PC-3 (cell line): ENCODE results near the gene VSTM2B. TPM values are rescaled to one million over a fixed set of nuclear protein-coding genes. Genes with fewer than 3 reads are reported as not detected.

Experiments
- ATAC-seq: fragments of 200-7000 bp; cut with Tn5 transposase; 2 replicates; pipeline ENCODE4 v1.9.1; 2020; ENCODE audit warnings: mild to moderate bottlenecking, moderate library complexity
- BruUV-seq: library from RNA; stranded (reverse); fragments of 400-500 nt; replicated peaks from 2 replicates; lab custom pipeline; 2021; lab: Mats Ljungman, UMichigan
- CTCF ChIA-PET: fragments of 300-600 bp; sonication (Branson Sonifier 250); formaldehyde crosslinking; loops from one replicate; lab custom pipeline; 2022; ENCODE audit warnings: antibody characterized with exemption; lab: Charles Lee
- POLR2A ChIA-PET: fragments of 300-600 bp; sonication (Branson Sonifier 250); formaldehyde crosslinking; loops from one replicate; lab custom pipeline; 2022; ENCODE audit warnings: antibody characterized with exemption; ENCODE audit not compliant: unreplicated experiment; lab: Charles Lee
- DNase-seq: peaks from one replicate; pipeline ENCODE4 v3.0.0-alpha.2; 2015
- H2AFZ ChIP-seq: fragments of 300-600 bp; sonication (generic); 2 replicates; pipeline ENCODE4 v1.6.0; 2016; ENCODE audit warnings: antibody characterized with exemption, low read length
- H3F3A ChIP-seq: fragments of 300-600 bp; sonication (generic); one replicate; pipeline ENCODE4 v1.6.0; 2017; ENCODE audit warnings: antibody characterized with exemption, low read length, control low read depth, mild to moderate bottlenecking; ENCODE audit not compliant: unreplicated experiment
- H3K27ac ChIP-seq: fragments of 300-600 bp; sonication (generic); 2 replicates; pipeline ENCODE4 v1.5.1; 2016; ENCODE audit warnings: mild to moderate bottlenecking, low read length
- H3K27me3 ChIP-seq: fragments of 300-600 bp; sonication (generic); 2 replicates; pipeline ENCODE4 v1.6.1; 2016; ENCODE audit warnings: low read length, mixed read lengths
- H3K36me3 ChIP-seq: fragments of 300-600 bp; sonication (generic); 2 replicates; pipeline ENCODE4 v1.6.1; 2016; ENCODE audit warnings: low read depth, mixed run types, low read length, mixed read lengths
- H3K4me1 ChIP-seq: fragments of 300-600 bp; sonication (generic); 2 replicates; pipeline ENCODE4 v1.5.1; 2016; ENCODE audit warnings: low read length; ENCODE audit not compliant: insufficient read depth
- H3K4me2 ChIP-seq: fragments of 300-600 bp; sonication (generic); 2 replicates; pipeline ENCODE4 v1.6.0; 2016; ENCODE audit warnings: low read length
- H3K4me3 ChIP-seq: fragments of 300-600 bp; sonication (generic); 2 replicates; pipeline ENCODE4 v1.5.1; 2016; ENCODE audit warnings: mild to moderate bottlenecking, low read length, mixed read lengths
- H3K79me2 ChIP-seq: fragments of 300-600 bp; sonication (generic); 2 replicates; pipeline ENCODE4 v1.6.1; 2017; ENCODE audit warnings: low read length, mixed read lengths
- H3K9ac ChIP-seq: fragments of 300-600 bp; sonication (generic); 2 replicates; pipeline ENCODE4 v1.6.0; 2016; ENCODE audit warnings: mild to moderate bottlenecking, low read length
- H3K9me2 ChIP-seq: fragments of 300-600 bp; sonication (generic); replicated peaks from 2 replicates; pipeline ENCODE4 v1.6.1; 2016; ENCODE audit warnings: mixed run types, low read length, mixed read lengths
- H3K9me3 ChIP-seq: fragments of 300-600 bp; sonication (generic); 2 replicates; pipeline ENCODE4 v1.6.1; 2016; ENCODE audit warnings: low read length, mixed read lengths
- H4K20me1 ChIP-seq: fragments of 300-600 bp; sonication (generic); 2 replicates; pipeline ENCODE4 v1.6.1; 2016; ENCODE audit warnings: low read length, mixed read lengths
- CTCF ChIP-seq: fragments of 300-600 bp; sonication (generic); conservative IDR thresholded peaks from 2 replicates; pipeline ENCODE4 v1.5.1; 2017; ENCODE audit warnings: antibody characterized with exemption, low read depth, mild to moderate bottlenecking, low read length
- EZH2 ChIP-seq: fragments of 300-600 bp; sonication (generic); IDR thresholded peaks from one replicate; pipeline ENCODE4 v1.6.1; 2017; ENCODE audit warnings: antibody characterized with exemption, mild to moderate bottlenecking, low read length; ENCODE audit not compliant: unreplicated experiment
- EZH2phosphoT487 ChIP-seq: fragments of 300-600 bp; sonication (generic); IDR thresholded peaks from 2 replicates; pipeline ENCODE4 v1.6.1; 2018; ENCODE audit warnings: mild to moderate bottlenecking, antibody characterized with exemption, low read length, borderline replicate concordance
- intact Hi-C: fragments of 100-400 bp; cut with micrococcal nuclease; formaldehyde crosslinking; loops from 2 replicates; pipeline ENCODE4 v1.9.0; 2023
- total RNA-seq: library from RNA; depleted of rRNA; stranded (reverse); fragments of >200 nt; gene quantifications from 2 replicates; pipeline ENCODE4 v1.2.3, GENCODE V29; 2014

The VSTM2B gene
- total RNA-seq, 1 experiment from 2014 or later = not detected

- Histone ChIP-seq H3K79me2 (no peaks in the 10 kb centered on the region), H2AFZ (no peak overlapping the region), H3K9me2 (no peaks in the 10 kb centered on the region), H3K9me3 (no peaks in the 10 kb centered on the region), H3K4me3 (no peak overlapping the region), H3K27ac (no peak overlapping the region), H3K4me2 (no peak overlapping the region), H4K20me1 (no peaks in the 10 kb centered on the region), H3K9ac (no peak overlapping the region), H3F3A (no peaks in the 10 kb centered on the region), H3K36me3 (no peaks in the 10 kb centered on the region), H3K4me1 (no peaks in the 10 kb centered on the region), H3K27me3 (no peaks in the 10 kb centered on the region)
- no peak for DNase-seq
- no peak for ATAC-seq
- TF ChIP-seq EZH2phosphoT487 (no peak), EZH2 (no peak), CTCF (no peak)
- BruUV-seq = no TSS peak
- POLR2A ChIA-PET = no interaction called here
- CTCF ChIA-PET = no interaction called here
- intact Hi-C loops = no loop called here
Observed at GRCh38 chr19:29547361-29547960, 21.7 kb downstream of the VSTM2B start.

GRCh38 chr19:29547981-29548380 lies 22.2 kb downstream of the VSTM2B start:
- H3K4me2 ChIP-seq = no peak overlapping the region
- no peak for DNase-seq
- no peak overlapping the region for H2AFZ ChIP-seq
- no peaks in the 10 kb centered on the region for H3K36me3 ChIP-seq
- no peaks in the 10 kb centered on the region for H3K9me2 ChIP-seq
- ATAC-seq = no peak
- TF ChIP-seq EZH2phosphoT487 = no peak
- TF ChIP-seq EZH2 = no peak
- no peak for TF ChIP-seq CTCF
- no peaks in the 10 kb centered on the region for H3F3A ChIP-seq
- H3K9me3 ChIP-seq = no peaks in the 10 kb centered on the region
- POLR2A ChIA-PET = no interaction called here
- BruUV-seq = no TSS peak
- no peak overlapping the region for H3K4me3 ChIP-seq
- H3K27ac ChIP-seq = no peak overlapping the region
- intact Hi-C loops = no loop called here
- CTCF ChIA-PET = no interaction called here
- no peaks in the 10 kb centered on the region for H3K79me2 ChIP-seq
- no peaks in the 10 kb centered on the region for H3K27me3 ChIP-seq
- no peak overlapping the region for H3K9ac ChIP-seq
- no peaks in the 10 kb centered on the region for H3K4me1 ChIP-seq
- H4K20me1 ChIP-seq = no peaks in the 10 kb centered on the region

- ATAC-seq = no peak
- Histone ChIP-seq H3K27me3 (no peaks in the 10 kb centered on the region), H3K4me2 (no peak overlapping the region)
Observed at GRCh38 chr19:29548483-29549085, 22.8 kb downstream of the VSTM2B start.

More at GRCh38 chr19:29548483-29549085, 22.8 kb downstream of the VSTM2B start:
- no peak overlapping the region for H2AFZ ChIP-seq
- ChIA-PET CTCF (no interaction called here), POLR2A (no interaction called here)
- no peak overlapping the region for H3K4me3 ChIP-seq
- no peak for TF ChIP-seq CTCF
- no peak for TF ChIP-seq EZH2phosphoT487
- no peak for TF ChIP-seq EZH2
- H3K9me2 ChIP-seq = no peaks in the 10 kb centered on the region
- H3K9ac ChIP-seq = no peak overlapping the region
- H3K27ac ChIP-seq = no peak overlapping the region
- H3K79me2 ChIP-seq = no peaks in the 10 kb centered on the region
- intact Hi-C loops = no loop called here
- no peaks in the 10 kb centered on the region for H3K4me1 ChIP-seq
- no peaks in the 10 kb centered on the region for H3K36me3 ChIP-seq
- no peaks in the 10 kb centered on the region for H4K20me1 ChIP-seq
- no peaks in the 10 kb centered on the region for H3F3A ChIP-seq
- BruUV-seq = no TSS peak
- no peaks in the 10 kb centered on the region for H3K9me3 ChIP-seq
- no peak for DNase-seq
